Uterine smooth muscle cell (primary cell): ENCODE results near the gene OR10K1. TPM values are rescaled to one million over a fixed set of nuclear protein-coding genes. Genes with fewer than 3 reads are reported as not detected.

ENCODE experiments used
- total RNA-seq: library from RNA; depleted of rRNA; stranded (reverse); fragments of >200 nt; gene quantifications from 2 replicates; pipeline ENCODE4 v1.2.3, GENCODE V29; 2014

The OR10K1 gene, protein sequence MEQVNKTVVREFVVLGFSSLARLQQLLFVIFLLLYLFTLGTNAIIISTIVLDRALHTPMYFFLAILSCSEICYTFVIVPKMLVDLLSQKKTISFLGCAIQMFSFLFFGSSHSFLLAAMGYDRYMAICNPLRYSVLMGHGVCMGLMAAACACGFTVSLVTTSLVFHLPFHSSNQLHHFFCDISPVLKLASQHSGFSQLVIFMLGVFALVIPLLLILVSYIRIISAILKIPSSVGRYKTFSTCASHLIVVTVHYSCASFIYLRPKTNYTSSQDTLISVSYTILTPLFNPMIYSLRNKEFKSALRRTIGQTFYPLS
- not detected in 2 replicates for total RNA-seq

GRCh38 chr1:158461534-158461933 lies at the start of gene OR10K1:
TSS of gene OR10K1 (plus strand) at chr1:158461834. CDS start at chr1:158465562, 3,728 bp downstream.

DNA sequence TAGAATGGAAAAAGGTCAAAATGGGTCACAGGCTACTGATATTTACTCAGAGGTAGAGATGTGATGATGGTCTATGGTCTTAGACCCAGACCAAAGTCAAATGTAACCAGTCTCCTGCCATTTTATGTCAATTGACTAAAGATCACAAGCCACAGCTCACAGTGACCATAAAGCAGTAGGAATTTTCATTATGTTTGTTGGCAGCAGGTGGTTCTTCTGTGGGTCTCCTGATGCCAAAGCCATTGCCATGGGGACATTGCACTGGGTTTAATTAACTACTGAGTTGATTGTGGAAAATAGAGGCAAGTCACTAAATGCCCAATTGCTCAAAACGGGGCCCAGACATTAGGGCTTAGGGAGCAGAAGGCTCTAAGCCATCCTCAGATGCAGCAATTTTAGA lies 35.5 kb upstream of the OR10K1 start, which contains the start of gene OR10K2:
Gene OR10K2 (minus strand): TSS at position 101 of the 400 bp plus-strand sequence. CDS start 5,371 bp downstream, outside the sequence.

DNA sequence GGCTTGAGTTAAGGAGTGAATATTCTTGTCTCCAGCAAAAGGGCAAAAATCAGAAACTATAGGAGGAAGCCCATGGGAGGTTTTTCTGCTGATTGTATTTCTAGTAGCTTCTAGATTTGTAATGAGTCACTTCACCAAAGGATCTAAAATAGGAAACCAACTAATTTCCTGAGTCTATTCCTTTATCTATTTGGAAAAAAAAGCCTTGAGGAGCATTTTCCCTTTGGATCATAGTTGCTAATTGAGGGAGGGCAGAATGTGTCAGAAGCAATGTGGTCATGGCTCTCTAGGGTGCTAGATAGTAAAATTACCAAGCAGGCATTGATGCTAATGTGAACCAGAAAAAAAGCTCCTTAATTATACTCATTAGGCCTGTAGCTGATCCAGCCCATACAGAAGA lies 10.3 kb downstream of the OR10K1 start, which contains the start of gene OR10R2:
Gene OR10R2 (plus strand): TSS at position 301 of the 400 bp plus-strand sequence. CDS start 106 bp downstream, outside the sequence.

Other genes with a start within 250 kb of the OR10K1 start
- not detected in 2 replicates for gene CD1A, start 207.4 kb upstream of the OR10K1 start, total RNA-seq
- gene CD1C, start 171.9 kb upstream of the OR10K1 start, total RNA-seq, result 0.12 TPM in 1 of 2 replicates, not detected in the other
- not detected in 2 replicates for gene CD1B, start 130.3 kb upstream of the OR10K1 start, total RNA-seq
- gene CD1E, start 107.9 kb upstream of the OR10K1 start, total RNA-seq, result not detected in 2 replicates
- gene OR10T2, start 62.4 kb upstream of the OR10K1 start, total RNA-seq, result not detected in 2 replicates
- not detected in 2 replicates for gene OR10K2, start 35.6 kb upstream of the OR10K1 start, total RNA-seq
- gene OR10R2, start 10.4 kb downstream of the OR10K1 start, total RNA-seq, result not detected in 2 replicates
- not detected in 2 replicates for gene OR6Y1, start 92.6 kb downstream of the OR10K1 start, total RNA-seq
- gene OR6P1, start 108.7 kb downstream of the OR10K1 start, total RNA-seq, result not detected in 2 replicates
- not detected in 2 replicates for gene OR10X1, start 118.1 kb downstream of the OR10K1 start, total RNA-seq
- under 0.01 and 0.22 TPM in 2 replicates for gene OR10Z1, start 143.4 kb downstream of the OR10K1 start, total RNA-seq
- gene SPTA1, start 224.9 kb downstream of the OR10K1 start, total RNA-seq, result not detected in 2 replicates
- not detected in 2 replicates for gene OR6K2, start 238.8 kb downstream of the OR10K1 start, total RNA-seq